Gastrocnemius medialis (tissue), 4 donors: ENCODE results near the gene PRPSAP2.
"Not testable (repeated sequence)": the region's sequence is repeated elsewhere in the genome, so short reads cannot be mapped to it uniquely, and the experiment has no call there.

ENCODE experiments used
- POLR2A ChIP-seq, 2 donors: fragments of 450-650 bp; IDR thresholded peaks; one replicate each; pipeline ENCODE4 v1.6.1; 2017; ENCODE audit warnings: antibody characterized with exemption in 2 of 2, mild to moderate bottlenecking in 2 of 2, moderate library complexity in 2 of 2
- TF ChIP-seq, protein P1 (sequence below), 5 experiments: fragments of 450-650 bp in 3 of 5; fragments of 200-600 bp in 2 of 5; sonication (generic) in 2 of 5; IDR thresholded peaks in 4 of 5; conservative IDR thresholded peaks in 1 of 5; 1 replicate in 4 of 5; 2 replicates in 1 of 5; pipeline ENCODE4 v1.5.1; 2016 to 2019; ENCODE audit warnings: antibody characterized with exemption in 5 of 5, mild to moderate bottlenecking in 3 of 5, moderate library complexity in 3 of 5

DNA sequence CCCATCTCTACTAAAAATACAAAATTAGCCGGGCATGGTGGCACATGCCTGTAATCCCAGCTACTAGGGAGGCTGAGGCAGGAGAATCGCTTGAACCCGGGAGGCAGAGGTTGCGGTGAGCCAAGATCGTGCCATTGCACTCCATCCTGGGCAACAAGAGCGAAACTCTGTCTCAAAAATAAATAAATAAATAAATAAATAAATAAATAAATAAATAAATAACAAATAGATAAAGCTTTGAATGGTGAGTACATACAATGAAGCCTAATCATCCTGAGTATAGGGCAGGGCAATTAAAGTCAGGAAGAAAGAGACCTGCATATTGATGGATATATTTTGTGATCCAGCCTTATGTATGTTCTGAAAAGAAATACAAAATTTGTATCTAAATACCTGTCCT, 98.1 kb downstream of the PRPSAP2 start:
- TF ChIP-seq POLR2A (IDR thresholded peaks at IDR 0.05): not testable (repeated sequence)
- TF ChIP-seq, protein P1, sequence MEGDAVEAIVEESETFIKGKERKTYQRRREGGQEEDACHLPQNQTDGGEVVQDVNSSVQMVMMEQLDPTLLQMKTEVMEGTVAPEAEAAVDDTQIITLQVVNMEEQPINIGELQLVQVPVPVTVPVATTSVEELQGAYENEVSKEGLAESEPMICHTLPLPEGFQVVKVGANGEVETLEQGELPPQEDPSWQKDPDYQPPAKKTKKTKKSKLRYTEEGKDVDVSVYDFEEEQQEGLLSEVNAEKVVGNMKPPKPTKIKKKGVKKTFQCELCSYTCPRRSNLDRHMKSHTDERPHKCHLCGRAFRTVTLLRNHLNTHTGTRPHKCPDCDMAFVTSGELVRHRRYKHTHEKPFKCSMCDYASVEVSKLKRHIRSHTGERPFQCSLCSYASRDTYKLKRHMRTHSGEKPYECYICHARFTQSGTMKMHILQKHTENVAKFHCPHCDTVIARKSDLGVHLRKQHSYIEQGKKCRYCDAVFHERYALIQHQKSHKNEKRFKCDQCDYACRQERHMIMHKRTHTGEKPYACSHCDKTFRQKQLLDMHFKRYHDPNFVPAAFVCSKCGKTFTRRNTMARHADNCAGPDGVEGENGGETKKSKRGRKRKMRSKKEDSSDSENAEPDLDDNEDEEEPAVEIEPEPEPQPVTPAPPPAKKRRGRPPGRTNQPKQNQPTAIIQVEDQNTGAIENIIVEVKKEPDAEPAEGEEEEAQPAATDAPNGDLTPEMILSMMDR (IDR thresholded peaks at IDR 0.05 in 4 of 5, conservative IDR thresholded peaks at IDR 0.05 in 1 of 5): not testable (repeated sequence)
